Neuronal stem cell (in vitro differentiated cells): ENCODE data around the gene ELFN1.

Experiments used
- DNase-seq: peaks from one replicate; pipeline ENCODE4 v3.0.0-alpha.2; 2013; ENCODE audit warnings: low spot score
- H2AFZ ChIP-seq: one replicate; pipeline ENCODE4 v1.6.1; 2013; ENCODE audit warnings: mild to moderate bottlenecking, low read length, inconsistent platforms
- H2AK5ac ChIP-seq: 2 replicates; pipeline ENCODE4 v1.6.1; 2013; ENCODE audit warnings: low read depth, mild to moderate bottlenecking, inconsistent platforms, low read length, moderate library complexity, mixed read lengths
- H2BK120ac ChIP-seq: 2 replicates; pipeline ENCODE4 v1.6.1; 2013; ENCODE audit warnings: low read depth, mild to moderate bottlenecking, inconsistent platforms, low read length, moderate library complexity, mixed read lengths
- H2BK12ac ChIP-seq: one replicate; pipeline ENCODE4 v1.6.1; 2013; ENCODE audit warnings: low read length, inconsistent platforms
- H2BK15ac ChIP-seq: 2 replicates; pipeline ENCODE4 v1.6.1; 2013; ENCODE audit warnings: mild to moderate bottlenecking, low read length, inconsistent platforms, mixed read lengths
- H2BK5ac ChIP-seq: one replicate; pipeline ENCODE4 v1.6.1; 2013; ENCODE audit warnings: inconsistent platforms, mild to moderate bottlenecking, low read length, moderate library complexity
- H3K14ac ChIP-seq: one replicate; pipeline ENCODE4 v1.6.1; 2013; ENCODE audit warnings: low read length, inconsistent platforms
- H3K18ac ChIP-seq: 2 replicates; pipeline ENCODE4 v1.6.1; 2013; ENCODE audit warnings: low read length, inconsistent platforms
- H3K23ac ChIP-seq: 2 replicates; pipeline ENCODE4 v1.6.1; 2013; ENCODE audit warnings: low read depth, mild to moderate bottlenecking, mixed read lengths, low read length, inconsistent platforms; ENCODE audit not compliant: poor library complexity
- H3K27ac ChIP-seq: replicated peaks from 3 replicates; pipeline ENCODE4 v1.5.1; 2013; ENCODE audit warnings: low read length, inconsistent platforms
- H3K27me3 ChIP-seq, 3 experiments: 2 replicates each; pipeline ENCODE4 v1.6.1; 2013; ENCODE audit warnings: low read length in 3 of 3, mild to moderate bottlenecking in 2 of 3, inconsistent platforms in 1 of 3, low read depth in 1 of 3, mixed read lengths in 1 of 3, moderate library complexity in 1 of 3; ENCODE audit not compliant: control insufficient read depth in 3 of 3, insufficient read depth in 3 of 3
- H3K36me3 ChIP-seq, 2 donors: replicated peaks in 1 of 2; 2 replicates each; pipeline ENCODE4 v1.6.1; 2013; ENCODE audit warnings: low read length in 2 of 2; ENCODE audit not compliant: control insufficient read depth in 2 of 2, insufficient read depth in 2 of 2
- H3K4ac ChIP-seq: 2 replicates; pipeline ENCODE4 v1.6.1; 2013; ENCODE audit warnings: inconsistent platforms, mild to moderate bottlenecking, low read length, moderate library complexity
- H3K4me1 ChIP-seq, 2 donors: 1 replicate in 1 of 2; 2 replicates in 1 of 2; pipeline ENCODE4 v1.6.1; 2013; ENCODE audit warnings: low read length in 2 of 2, low read depth in 1 of 2; ENCODE audit not compliant: control insufficient read depth in 2 of 2, insufficient read depth in 1 of 2
- H3K4me2 ChIP-seq: one replicate; pipeline ENCODE4 v1.6.1; 2013; ENCODE audit warnings: mild to moderate bottlenecking, low read length, inconsistent platforms; ENCODE audit not compliant: insufficient read depth, poor library complexity, severe bottlenecking
- H3K4me3 ChIP-seq, 2 donors: 2 replicates each; pipeline ENCODE4 v1.5.1; 2013; ENCODE audit warnings: low read length in 2 of 2, mild to moderate bottlenecking in 2 of 2, inconsistent platforms in 1 of 2, moderate library complexity in 1 of 2
- H3K79me1 ChIP-seq: one replicate; pipeline ENCODE4 v1.6.1; 2013; ENCODE audit warnings: low read depth, mild to moderate bottlenecking, inconsistent platforms, low read length, moderate library complexity
- H3K9ac ChIP-seq: one replicate; pipeline ENCODE4 v1.6.1; 2013; ENCODE audit warnings: mild to moderate bottlenecking, low read depth, low read length, inconsistent platforms; ENCODE audit not compliant: poor library complexity
- H3K9me3 ChIP-seq, 2 donors: replicated peaks in 1 of 2; 2 replicates each; pipeline versions ENCODE3 to v1.6.1; 2013; ENCODE audit warnings: low read length in 2 of 2, mild to moderate bottlenecking in 2 of 2, inconsistent platforms in 1 of 2, low read depth in 1 of 2, mixed read lengths in 1 of 2, moderate library complexity in 1 of 2; ENCODE audit not compliant: control insufficient read depth in 2 of 2, insufficient read depth in 1 of 2
- H4K8ac ChIP-seq: one replicate; pipeline ENCODE4 v1.6.1; 2013; ENCODE audit warnings: low read depth, mild to moderate bottlenecking, inconsistent platforms, low read length, moderate library complexity
- H4K91ac ChIP-seq: one replicate; pipeline ENCODE4 v1.6.1; 2013; ENCODE audit warnings: low read length, low read depth, mild to moderate bottlenecking, inconsistent platforms; ENCODE audit not compliant: poor library complexity
- WGBS, 2 donors: extraction: QIAGEN DNeasy Blood & Tissue Kit; methylation state at CpG; one replicate each; pipeline ENCODE4 v1.1.7; 2013; ENCODE audit warnings: missing lambda C conversion rate in 2 of 2, mixed read lengths in 1 of 2; ENCODE audit not compliant: insufficient read length in 2 of 2, insufficient replicate concordance in 1 of 2; ENCODE audit errors: extremely low coverage in 2 of 2; 5-methylcytosine and 5-hydroxymethylcytosine counted together

The ELFN1 gene

DNA sequence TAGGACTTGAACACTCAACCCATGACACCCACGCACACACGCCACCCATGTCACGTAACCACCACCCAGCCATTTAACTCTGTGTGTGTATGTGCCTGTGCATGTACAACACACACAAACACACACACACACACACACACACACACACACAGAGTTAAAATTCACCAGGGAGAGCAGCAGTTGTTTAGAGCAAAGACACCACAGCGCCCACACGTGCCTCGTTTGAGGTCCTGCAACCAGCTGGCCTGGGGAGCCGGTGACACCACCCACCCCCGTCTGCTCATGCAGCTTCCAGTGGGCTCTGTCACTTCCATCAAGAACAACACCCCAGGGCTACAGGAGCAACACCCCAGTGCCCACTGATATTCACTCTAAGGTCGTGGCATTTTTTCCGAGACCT is 97.4 kb downstream of the ELFN1 start:
- Histone ChIP-seq H3K27me3 (no peaks in the 10 kb centered on the region), H2BK15ac (no peak overlapping the region), H4K8ac (no peak overlapping the region), H2BK12ac (no peak overlapping the region), H3K14ac (no peak overlapping the region), H3K4ac (no peak overlapping the region), H3K36me3 (no peaks in the 10 kb centered on the region), H3K4me2 (no peak overlapping the region), H3K4me3 (no peak overlapping the region), H3K79me1 (peaks cover under 1% of the 10 kb centered on the region), H3K9ac (no peak overlapping the region), H3K23ac (no peak overlapping the region), H2AFZ (no peak overlapping the region), H3K18ac (no peak overlapping the region), H2AK5ac (no peak overlapping the region), H3K27ac (no peak overlapping the region), H2BK5ac (no peak overlapping the region), H3K4me1 (no peaks in the 10 kb centered on the region), H2BK120ac (no peak overlapping the region), H4K91ac (no peak overlapping the region), H3K9me3 (peaks cover 3% of the 10 kb centered on the region in 2 donors)
- DNase-seq, result no peak
- no CpG with 5 or more reads among the region's 10 CpGs for WGBS, 2 donors

DNA sequence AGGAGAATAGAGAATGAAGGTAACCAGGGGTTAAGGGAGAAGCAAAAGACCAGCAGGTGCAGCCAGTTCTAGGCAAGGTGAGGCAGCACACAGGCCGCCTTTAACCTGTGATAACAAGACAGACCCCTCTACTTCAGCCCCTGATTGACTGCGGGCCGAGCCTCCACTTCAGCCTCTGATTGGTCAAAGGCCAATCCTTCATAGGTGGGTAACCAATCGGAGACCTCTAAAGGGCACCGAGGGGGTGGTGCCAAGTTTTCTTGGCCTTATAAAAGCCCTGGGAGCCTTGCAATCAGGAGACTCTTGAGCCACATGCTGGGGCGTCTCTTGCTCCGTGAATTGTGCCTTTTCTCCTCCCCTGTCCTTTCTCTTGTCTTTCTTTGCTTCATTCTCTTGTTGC is 98.8 kb downstream of the ELFN1 start:
- H3K4me1 ChIP-seq, result no peaks in the 10 kb centered on the region
- H3K18ac ChIP-seq, result no peak overlapping the region
- H3K14ac ChIP-seq, result no peak overlapping the region
- H3K36me3 ChIP-seq, result no peaks in the 10 kb centered on the region
- no peak overlapping the region for H3K23ac ChIP-seq
- no peak overlapping the region for H3K4me2 ChIP-seq
- H2BK5ac ChIP-seq, result no peak overlapping the region
- no peaks in the 10 kb centered on the region for H3K27me3 ChIP-seq
- H3K27ac ChIP-seq, result no peak overlapping the region
- H4K91ac ChIP-seq, result no peak overlapping the region
- no peak overlapping the region for H3K9ac ChIP-seq
- H2BK12ac ChIP-seq, result no peak overlapping the region
- H3K4ac ChIP-seq, result no peak overlapping the region
- H2BK15ac ChIP-seq, result no peak overlapping the region
- no peaks in the 10 kb centered on the region for H3K79me1 ChIP-seq
- no peak for DNase-seq
- H2BK120ac ChIP-seq, result no peak overlapping the region
- H3K9me3 ChIP-seq, result no peaks in the 10 kb centered on the region
- H2AFZ ChIP-seq, result no peak overlapping the region
- peak overlapping the region; percentile 50 for H2AK5ac ChIP-seq
- no peak overlapping the region for H3K4me3 ChIP-seq
- no peak overlapping the region for H4K8ac ChIP-seq
- no CpG with 5 or more reads among the region's 7 CpGs for WGBS, 2 donors

DNA sequence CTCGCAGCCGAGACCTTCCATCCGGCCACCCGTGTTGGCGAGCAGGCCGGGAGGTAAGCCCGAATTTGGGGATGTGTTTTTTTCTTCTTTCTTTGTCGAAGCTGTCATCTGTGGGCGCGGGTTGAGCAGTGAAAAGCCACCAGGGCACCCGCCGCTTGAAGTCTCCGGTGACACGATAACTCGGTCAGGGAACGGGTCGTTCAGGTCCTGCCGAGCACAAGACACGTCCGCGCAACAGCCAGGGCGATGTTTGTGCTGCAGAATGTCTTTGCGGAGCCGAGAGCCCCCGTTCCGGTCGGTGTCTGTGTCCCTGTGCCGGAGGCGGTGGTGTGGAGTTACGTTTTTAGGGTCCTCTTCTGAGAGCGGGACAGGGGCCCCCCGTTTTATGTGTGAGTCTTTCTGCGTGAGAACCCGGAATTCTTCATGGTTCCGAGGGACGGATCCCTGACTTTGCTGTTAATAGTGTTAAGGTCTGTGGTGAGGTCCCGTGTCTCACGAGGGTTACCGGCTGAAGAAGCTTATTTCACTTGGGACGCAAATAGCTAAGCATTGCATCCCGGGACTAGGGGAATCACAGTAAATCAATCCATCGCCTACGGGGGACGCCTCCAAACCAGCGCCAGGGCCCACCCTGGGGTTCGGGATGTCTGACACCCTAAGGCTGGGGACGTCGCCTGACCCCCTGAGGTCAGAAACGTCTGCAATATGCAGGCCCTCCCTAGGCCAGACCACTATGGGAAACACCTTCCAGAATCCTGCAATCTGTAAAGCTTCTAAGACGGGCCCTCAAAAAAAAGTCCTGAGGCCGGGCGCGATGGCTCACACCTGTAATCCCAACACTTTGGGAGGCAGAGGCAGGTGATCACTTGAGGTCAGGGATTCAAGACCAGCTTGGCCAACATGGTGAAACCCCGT is 99.5 kb downstream of the ELFN1 start:
- no peak overlapping the region for H2BK5ac ChIP-seq
- H3K4ac ChIP-seq, result no peak overlapping the region
- no peak for DNase-seq
- no peaks in the 10 kb centered on the region for H3K4me1 ChIP-seq
- H3K36me3 ChIP-seq, result no peaks in the 10 kb centered on the region
- H2BK12ac ChIP-seq, result no peak overlapping the region
- no peaks in the 10 kb centered on the region for H3K9me3 ChIP-seq
- no peak overlapping the region for H3K9ac ChIP-seq
- no peak overlapping the region for H4K91ac ChIP-seq
- no CpG with 5 or more reads among the region's 54 CpGs for WGBS, 2 donors
- no peak overlapping the region for H3K4me3 ChIP-seq
- peak overlapping the region; percentile 50 for H2AK5ac ChIP-seq
- H2BK120ac ChIP-seq, result no peak overlapping the region
- H3K4me2 ChIP-seq, result no peak overlapping the region
- no peak overlapping the region for H3K14ac ChIP-seq
- H2AFZ ChIP-seq, result no peak overlapping the region
- no peak overlapping the region for H2BK15ac ChIP-seq
- no peaks in the 10 kb centered on the region for H3K79me1 ChIP-seq
- H3K27ac ChIP-seq, result no peak overlapping the region
- no peak overlapping the region for H4K8ac ChIP-seq
- H3K18ac ChIP-seq, result peak overlapping the region; percentile 80
- no peaks in the 10 kb centered on the region for H3K27me3 ChIP-seq
- H3K23ac ChIP-seq, result no peak overlapping the region

DNA sequence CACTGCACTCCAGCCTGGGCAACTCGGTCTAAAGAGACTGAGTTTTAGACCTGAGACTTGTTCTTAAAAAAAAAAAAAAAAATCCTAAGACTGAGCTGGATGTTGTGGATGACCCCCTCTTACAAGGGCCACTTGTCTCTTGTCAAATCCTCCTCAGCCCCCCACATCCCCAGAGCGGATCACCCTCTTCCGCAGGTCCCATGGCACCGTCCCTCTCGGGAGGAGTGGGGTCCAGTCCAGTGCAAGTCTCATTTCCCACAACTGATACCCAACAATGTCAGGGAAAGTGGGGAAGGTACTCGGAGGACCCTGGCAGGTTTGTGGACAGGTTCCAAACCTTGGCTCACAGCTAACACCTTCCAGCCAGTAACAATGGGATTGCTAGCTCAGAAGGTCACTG is 100.3 kb downstream of the ELFN1 start:
- Histone ChIP-seq H2BK5ac (no peak overlapping the region), H3K4me1 (no peaks in the 10 kb centered on the region), H3K79me1 (no peaks in the 10 kb centered on the region), H3K27me3 (no peaks in the 10 kb centered on the region), H4K91ac (no peak overlapping the region), H2BK120ac (no peak overlapping the region), H3K4ac (no peak overlapping the region), H2BK12ac (no peak overlapping the region), H3K36me3 (no peaks in the 10 kb centered on the region), H2AFZ (no peak overlapping the region), H3K9me3 (peaks cover 0 to under 1% of the 10 kb centered on the region in 2 donors), H2AK5ac (no peak overlapping the region), H3K4me2 (no peak overlapping the region), H2BK15ac (no peak overlapping the region), H3K18ac (no peak overlapping the region), H3K23ac (no peak overlapping the region), H4K8ac (no peak overlapping the region), H3K4me3 (no peak overlapping the region), H3K27ac (no peak overlapping the region), H3K14ac (no peak overlapping the region), H3K9ac (no peak overlapping the region)
- no peak for DNase-seq
- no CpG with 5 or more reads among the region's 6 CpGs for WGBS, 2 donors
